ENCODE data around the gene CCDC197. TPM values are rescaled to one million over a fixed set of nuclear protein-coding genes. Genes with fewer than 3 reads are reported as not detected.

Gene CCDC197
- total and polyA plus RNA-seq, 9 of the 15 experiments (the other 6 are each of a cell fraction or from before 2014, with no cell fraction given): not detected

- no peak overlapping the region for H2AFZ ChIP-seq (ENCODE audit: low read depth, low read length)
- FAIRE-seq (no peak), ATAC-seq (no peak), DNase-seq (ENCODE audit: extremely low read depth in 1 of 4, low spot score in 3 of 4) (no peak)
- H3K9ac ChIP-seq (ENCODE audit: insufficient read depth in 1 of 2, low read depth in 2 of 2, low read length in 2 of 2): no peak overlapping the region
- intact Hi-C loops (cut with micrococcal nuclease): no loop called here
- H3K4me2 ChIP-seq (ENCODE audit: insufficient read depth, low read length): no peak overlapping the region
- TF ChIP-seq NRF1 (conservative IDR thresholded peaks at IDR 0.05 in 1 of 2, IDR thresholded peaks at IDR 0.05 in 1 of 2): no peak
- no peak for TF ChIP-seq RAD21 (CRISPR knock-in tag; conservative IDR thresholded peaks at IDR 0.05 in 1 of 2, IDR thresholded peaks at IDR 0.05 in 1 of 2)
- no peak for TF ChIP-seq STAG1 (CRISPR knock-in tag; IDR thresholded peaks at IDR 0.05; ENCODE audit: borderline replicate concordance)
- no peak for TF ChIP-seq FUS (optimal IDR thresholded peaks at IDR 0.05; ENCODE audit: low read depth, low read length)
- TF ChIP-seq ZNF695 (CRISPR knock-in tag; IDR thresholded peaks at IDR 0.05): no peak
- no peak for TF ChIP-seq IFI16 (CRISPR knock-in tag; IDR thresholded peaks at IDR 0.05)
- no peak for TF ChIP-seq ETV6 (IDR thresholded peaks at IDR 0.05; ENCODE audit: borderline replicate concordance in 1 of 2, low read depth in 2 of 2, low read length in 1 of 2)
- TF ChIP-seq ETV6 (CRISPR knock-in tag; IDR thresholded peaks at IDR 0.05; ENCODE audit: borderline replicate concordance): no peak
- no peak for TF ChIP-seq ESRRA (IDR thresholded peaks at IDR 0.05; ENCODE audit: borderline replicate concordance, low read depth)
- TF ChIP-seq ZBTB40 (IDR thresholded peaks at IDR 0.05): no peak
- TF ChIP-seq ZBTB40 (CRISPR knock-in tag; IDR thresholded peaks at IDR 0.05): no peak
- TF ChIP-seq TAF9B (IDR thresholded peaks at IDR 0.05; ENCODE audit: partially characterized antibody): no peak
- TF ChIP-seq NELFE (IDR thresholded peaks at IDR 0.05; ENCODE audit: insufficient read depth, insufficient read length): no peak
- TF ChIP-seq NFIC (IDR thresholded peaks at IDR 0.05): no peak
- no peaks in the 10 kb centered on the region for H3K79me2 ChIP-seq (ENCODE audit: control insufficient read depth, insufficient read depth, low read length)
- H3K9me3 ChIP-seq (replicated peaks; ENCODE audit: control insufficient read depth, insufficient read depth, low read depth, low read length): no peaks in the 10 kb centered on the region
- in situ Hi-C loops (cut with MboI): no loop called here
- H3K9me1 ChIP-seq (ENCODE audit: control insufficient read depth, insufficient read depth, low read length): no peaks in the 10 kb centered on the region
- CTCF ChIA-PET (ENCODE audit: low intra/inter-chr PET ratio): no interaction called here
- H3K4me1 ChIP-seq (replicated peaks in 1 of 2; ENCODE audit: control insufficient read depth in 2 of 2, insufficient read depth in 2 of 2, low read length in 2 of 2): peaks cover 0 to 6% of the 10 kb centered on the region in 2 experiments; a peak in 2 of 5 replicates
- BruUV-seq (replicated peaks): no TSS peak
- peaks cover 47% of the 10 kb centered on the region; the same call in 2 of the 3 replicates for H3K36me3 ChIP-seq (ENCODE audit: control insufficient read depth, insufficient read depth, low read length)
- no peaks in the 10 kb centered on the region for H4K20me1 ChIP-seq (replicated peaks; ENCODE audit: control insufficient read depth, insufficient read depth, low read length)
- H3K4me3 ChIP-seq: no peak overlapping the region
- H3K27me3 ChIP-seq (ENCODE audit: control insufficient read depth in 2 of 2, insufficient read depth in 2 of 2, low read length in 2 of 2): peaks cover 2 to 6% of the 10 kb centered on the region in 2 experiments; a peak in 3 of 5 replicates
- 95% methylated on average over 7 of the region's 8 CpGs for WGBS (ENCODE audit: insufficient coverage, low coverage, missing lambda C conversion rate)
- POLR2A ChIA-PET: no interaction called here
- H3K27ac ChIP-seq (ENCODE audit: extremely low read depth, low read depth, low read length): no peak overlapping the region
These were observed 48.0 kb downstream of the CCDC197 start for GRCh38 chr14:94045101-94045500.
